Stomach (tissue), 9 donors: ENCODE measurements around the gene CD320. TPM values are rescaled to one million over a fixed set of nuclear protein-coding genes. Genes with fewer than 3 reads are reported as not detected.
A peak's percentile ranks its signal among the peaks of the same experiment; 100 is the strongest.

ENCODE experiments used
- DNase-seq, 2 donors: peaks; one replicate each; pipeline versions ENCODE4 v3.0.0 to v3.0.0-alpha.2; 2013 to 2019
- H3K27ac ChIP-seq, 5 donors: fragments of 200-600 bp in 4 of 5; sonication (generic) in 4 of 5; one replicate each; pipeline ENCODE4 v1.5.1; 2013 to 2019; ENCODE audit warnings: mild to moderate bottlenecking in 1 of 5, moderate library complexity in 1 of 5
- H3K27me3 ChIP-seq, 3 donors: fragments of 200-600 bp; sonication (generic); one replicate each; pipeline ENCODE4 v1.5.1; 2017 to 2019; ENCODE audit warnings: mixed run types in 1 of 3
- H3K36me3 ChIP-seq, 4 donors: fragments of 200-600 bp; sonication (generic); 1 replicate in 3 of 4; 2 replicates in 1 of 4; pipeline ENCODE4 v1.5.1; 2016 to 2019
- H3K4me1 ChIP-seq, 4 donors: fragments of 200-600 bp; sonication (generic); one replicate each; pipeline ENCODE4 v1.5.1; 2016 to 2019
- H3K4me3 ChIP-seq, 4 donors: fragments of 200-600 bp; sonication (generic) in 3 of 4; one replicate each; pipeline ENCODE4 v1.5.1; 2016 to 2019; ENCODE audit warnings: mild to moderate bottlenecking in 1 of 4
- H3K9me3 ChIP-seq, 4 donors: fragments of 200-600 bp; sonication (generic); one replicate each; pipeline ENCODE4 v1.5.1; 2016 to 2019
- CTCF ChIP-seq, 7 experiments: fragments of 450-650 bp in 4 of 7; fragments of 200-600 bp in 3 of 7; sonication (generic) in 3 of 7; IDR thresholded peaks; one replicate each; pipeline ENCODE4 v1.5.1; 2016 to 2019; ENCODE audit warnings: antibody characterized with exemption in 7 of 7, control low read depth in 2 of 7, mild to moderate bottlenecking in 1 of 7
- EP300 ChIP-seq: sonication (generic); formaldehyde crosslinking; IDR thresholded peaks from one replicate; pipeline ENCODE4 v1.6.1; 2017; ENCODE audit warnings: antibody characterized with exemption
- POLR2A ChIP-seq, 4 donors: fragments of 450-650 bp; IDR thresholded peaks; one replicate each; pipeline ENCODE4 v1.6.1; 2016; ENCODE audit warnings: antibody characterized with exemption in 4 of 4, control low read depth in 2 of 4, mild to moderate bottlenecking in 1 of 4, moderate library complexity in 1 of 4
- POLR2AphosphoS5 ChIP-seq, 3 donors: sonication (generic); formaldehyde crosslinking; IDR thresholded peaks; one replicate each; pipeline ENCODE4 v1.6.1; 2016; ENCODE audit warnings: antibody characterized with exemption in 3 of 3
- WGBS, 5 donors: extraction: QIAGEN DNeasy Blood & Tissue Kit in 3 of 5; methylation state at CpG; one replicate each; pipeline versions ENCODE4 v1.1.5 to v1.1.7; 2013 to 2018; 5-methylcytosine and 5-hydroxymethylcytosine counted together
- intact Hi-C: fragments of 100-400 bp; cut with DNase I; formaldehyde crosslinking; loops from one replicate; pipeline ENCODE4 v1.15.1; 2023; ENCODE audit warnings: low total_unique reads
- polyA plus RNA-seq, 3 donors: library from polyadenylated mRNA; stranded (reverse); fragments of 200-250 nt; gene quantifications; one replicate each; pipeline ENCODE4 v1.2.3, GENCODE V29; 2013
- total RNA-seq, 5 donors: library from RNA; depleted of rRNA; stranded (reverse); fragments of >200 nt; gene quantifications; one replicate each; pipeline versions ENCODE4 v1.1.0 to v1.2.3, GENCODE V29; 2014 to 2016
- donor health status: healthy with polysubstance abuse.
- donor health status: Bipolar disorder and iron deficiency.
- donor health status: healthy.

CD320 gene
- total and polyA plus RNA-seq, 8 donors = 13.0 to 108 (median 22.6) TPM

GRCh38 chr19:8332976-8333766 is 25.0 kb upstream of the CD320 start:
- intact Hi-C loops = loop anchor here (5.0 kb wide), 1 partner anchor 179 kb away; the partner anchor contains the start of gene ZNF414
- H3K27ac ChIP-seq = no peak overlapping the region
- H3K36me3 ChIP-seq = no peaks in the 10 kb centered on the region
- H3K27me3 ChIP-seq = peaks cover 24 to 69% (median 30%) of the 10 kb centered on the region in 3 donors
- peaks cover 20 to 35% (median 31%) of the 10 kb centered on the region in 4 donors for H3K4me1 ChIP-seq
- no peak for DNase-seq
- no peaks in the 10 kb centered on the region for H3K9me3 ChIP-seq
- 10 to 21% (median 14%) methylated on average over 37 to 52 of the region's 52 CpGs for WGBS, 5 donors
- peak overlapping the region in 1 of 4 donors; percentile 41 for H3K4me3 ChIP-seq
- no peak for TF ChIP-seq EP300
- no peak for TF ChIP-seq POLR2A (IDR thresholded peaks at IDR 0.05)
- no peak for TF ChIP-seq CTCF (IDR thresholded peaks at IDR 0.05)
- no peak for TF ChIP-seq POLR2AphosphoS5 (IDR thresholded peaks at IDR 0.05)

- WGBS, 5 donors = 67 to 76% (median 73%) methylated on average over 7 to 8 of the region's 8 CpGs
- Histone ChIP-seq H3K9me3 (no peaks in the 10 kb centered on the region), H3K4me1 (peaks cover 20 to 35% (median 31%) of the 10 kb centered on the region in 4 donors), H3K4me3 (no peak overlapping the region), H3K27me3 (peaks cover 24 to 51% (median 30%) of the 10 kb centered on the region in 3 donors), H3K36me3 (no peaks in the 10 kb centered on the region), H3K27ac (no peak overlapping the region)
- intact Hi-C loops = loop anchor here (5.0 kb wide), 1 partner anchor 181 kb away; the partner anchor contains the start of gene ZNF414
- no peak for TF ChIP-seq POLR2AphosphoS5 (IDR thresholded peaks at IDR 0.05)
- TF ChIP-seq POLR2A (IDR thresholded peaks at IDR 0.05) = no peak
- no peak for TF ChIP-seq CTCF (IDR thresholded peaks at IDR 0.05)
- TF ChIP-seq EP300 = no peak
- no peak for DNase-seq
Measured at GRCh38 chr19:8331263-8331845, 23.2 kb upstream of the CD320 start.

GRCh38 chr19:8329996-8330395 is 21.8 kb upstream of the CD320 start:
- no peak for DNase-seq
- Histone ChIP-seq H3K4me3 (no peak overlapping the region), H3K9me3 (no peaks in the 10 kb centered on the region), H3K36me3 (no peaks in the 10 kb centered on the region), H3K4me1 (peaks cover 20 to 23% (median 22%) of the 10 kb centered on the region in 4 donors), H3K27me3 (peaks cover 23 to 38% (median 24%) of the 10 kb centered on the region in 3 donors), H3K27ac (no peak overlapping the region)
- TF ChIP-seq EP300 (no peak), POLR2AphosphoS5 (IDR thresholded peaks at IDR 0.05) (no peak), POLR2A (IDR thresholded peaks at IDR 0.05) (no peak), CTCF (IDR thresholded peaks at IDR 0.05) (no peak)
- intact Hi-C loops = loop anchor here (5.0 kb wide), 1 partner anchor 182 kb away; the partner anchor contains the start of gene ZNF414
- WGBS, 5 donors = 56 to 88% (median 79%) methylated on average over 3 of the region's 3 CpGs

- Histone ChIP-seq H3K27me3 (no peaks in the 10 kb centered on the region), H3K9me3 (no peaks in the 10 kb centered on the region), H3K4me3 (no peak overlapping the region), H3K27ac (no peak overlapping the region), H3K4me1 (peaks cover 13 to 34% (median 23%) of the 10 kb centered on the region in 4 donors), H3K36me3 (peaks cover 15 to 24% (median 22%) of the 10 kb centered on the region in 4 donors)
- DNase-seq = no peak
- WGBS, 5 donors = 83 to 91% (median 89%) methylated on average over 3 of the region's 3 CpGs
- intact Hi-C loops = no loop called here
- TF ChIP-seq CTCF (IDR thresholded peaks at IDR 0.05) (no peak), EP300 (no peak), POLR2A (IDR thresholded peaks at IDR 0.05) (no peak), POLR2AphosphoS5 (IDR thresholded peaks at IDR 0.05) (no peak)
Measured at GRCh38 chr19:8325454-8325853, 17.3 kb upstream of the CD320 start.
